GM21423 (cell line): ENCODE results near the gene MED20.

Experiments
- ATAC-seq: cut with Tn5 transposase; IDR thresholded peaks from one replicate; pipeline ENCODE4 v1.9.1; 2021; ENCODE audit warnings: mild to moderate bottlenecking, moderate library complexity; ENCODE audit not compliant: unreplicated experiment

Gene MED20

DNA sequence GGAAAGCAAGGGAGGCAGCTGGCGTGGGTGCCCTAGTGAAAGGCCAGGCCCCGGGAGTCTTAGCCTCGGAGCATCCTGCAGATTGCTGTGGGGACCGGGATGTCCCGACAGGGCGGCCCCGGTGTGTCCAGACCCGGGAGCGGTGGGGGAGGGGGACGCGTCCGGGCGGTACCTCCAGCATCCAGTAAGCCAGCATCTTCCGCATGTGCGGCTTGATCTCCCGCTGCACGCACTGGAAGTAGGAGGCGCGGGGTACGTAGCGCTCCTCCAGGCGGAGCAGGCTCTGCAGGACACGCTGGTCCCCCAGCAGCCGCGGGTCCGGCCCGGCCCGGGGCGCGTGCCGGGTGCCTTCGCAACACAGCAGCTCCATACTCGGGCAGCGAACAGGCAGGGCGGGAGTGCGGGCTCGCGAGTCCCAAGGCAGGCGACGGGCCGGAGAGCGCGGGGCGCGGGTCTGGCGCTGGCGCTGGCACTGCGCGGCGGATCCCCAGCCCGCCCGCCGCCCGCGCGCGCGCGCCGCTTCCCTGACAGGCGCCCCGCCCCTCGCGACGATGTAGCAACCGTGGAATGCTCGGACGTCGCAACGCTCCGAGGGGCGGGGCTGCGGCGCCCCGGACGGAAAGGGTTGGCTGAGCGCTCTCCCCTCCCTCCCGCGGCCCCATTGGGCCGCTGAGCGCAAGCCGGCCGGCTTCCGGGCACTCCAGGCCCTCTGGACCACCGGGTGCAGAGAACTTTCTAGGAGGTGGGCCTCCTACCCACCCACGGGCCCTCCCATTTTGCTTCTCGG, 20.5 kb upstream of the MED20 start, which contains the start of gene CCND3:
Gene CCND3 (minus strand): TSS at position 529 of the 787 bp plus-strand sequence. CDS start 159 bp downstream, at position 370.
- ATAC-seq: peak; percentile 89

DNA sequence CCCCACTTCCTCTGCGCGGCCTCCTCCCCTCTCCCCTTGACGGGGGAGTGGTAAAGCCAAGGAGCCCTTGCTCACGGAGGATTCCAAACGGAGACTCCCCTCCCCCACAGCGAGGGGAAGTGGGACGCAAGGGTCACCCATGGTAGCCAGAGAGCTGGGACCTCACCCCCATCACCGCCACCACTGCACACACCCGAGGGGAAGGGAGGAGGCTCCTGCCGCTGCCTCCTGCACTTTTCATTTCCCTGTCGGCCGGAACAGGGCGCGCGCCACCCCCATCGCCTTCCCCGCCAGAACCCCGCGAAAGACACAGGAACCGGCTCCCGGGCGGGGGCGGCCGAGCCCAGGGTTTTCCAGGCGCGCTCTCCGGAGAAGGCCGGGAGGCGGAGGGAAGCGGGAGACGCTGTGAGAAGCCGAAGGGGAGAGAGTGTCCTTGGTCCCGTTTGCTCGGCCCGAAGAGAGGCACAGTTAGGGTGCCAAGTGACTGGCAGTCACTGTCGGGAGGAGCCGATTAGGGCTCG, 19.9 kb upstream of the MED20 start:
- ATAC-seq: no peak

DNA sequence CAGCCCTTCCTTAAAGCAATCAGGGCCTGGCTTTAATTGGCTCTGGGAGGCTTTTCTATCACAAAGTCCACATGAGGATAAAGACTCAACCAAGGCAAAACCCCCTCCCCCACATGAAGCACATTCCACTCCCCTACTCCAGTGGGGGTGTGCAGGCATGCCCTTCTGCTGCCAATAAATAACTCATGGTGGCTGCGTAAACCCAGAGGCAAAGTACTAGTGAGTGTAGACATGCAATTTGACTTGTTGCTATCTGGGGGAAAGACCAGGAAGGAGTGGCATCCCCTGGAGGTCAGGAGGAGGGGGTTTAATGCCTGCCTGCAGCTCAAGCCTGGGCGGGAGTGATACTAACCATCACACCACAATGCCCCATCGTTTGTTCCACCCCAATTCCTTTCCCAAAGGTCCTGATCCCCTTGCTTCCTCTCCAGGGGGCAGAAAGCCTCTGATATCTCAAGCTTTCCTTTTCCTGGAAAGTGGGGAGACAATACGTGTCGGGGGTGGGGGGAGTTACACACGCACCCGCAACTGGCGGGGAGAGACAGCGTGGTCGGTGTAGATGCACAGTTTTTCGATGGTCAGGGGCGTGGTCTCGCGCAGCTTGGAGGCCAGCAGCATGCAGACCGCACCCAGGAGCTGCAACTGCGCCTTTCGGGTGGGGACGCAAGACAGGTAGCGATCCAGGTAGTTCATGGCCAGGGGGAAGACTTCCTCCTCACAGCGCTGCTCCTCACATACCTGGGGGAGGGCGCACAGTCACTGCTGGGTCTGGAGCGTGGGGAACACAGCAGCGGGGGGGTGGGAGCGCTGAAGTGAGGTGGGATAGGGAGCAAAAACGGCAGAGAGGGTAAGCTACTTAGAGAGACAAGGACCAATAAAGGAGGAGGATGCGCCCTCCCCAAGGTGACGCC, 19.2 kb upstream of the MED20 start:
- no peak for ATAC-seq

DNA sequence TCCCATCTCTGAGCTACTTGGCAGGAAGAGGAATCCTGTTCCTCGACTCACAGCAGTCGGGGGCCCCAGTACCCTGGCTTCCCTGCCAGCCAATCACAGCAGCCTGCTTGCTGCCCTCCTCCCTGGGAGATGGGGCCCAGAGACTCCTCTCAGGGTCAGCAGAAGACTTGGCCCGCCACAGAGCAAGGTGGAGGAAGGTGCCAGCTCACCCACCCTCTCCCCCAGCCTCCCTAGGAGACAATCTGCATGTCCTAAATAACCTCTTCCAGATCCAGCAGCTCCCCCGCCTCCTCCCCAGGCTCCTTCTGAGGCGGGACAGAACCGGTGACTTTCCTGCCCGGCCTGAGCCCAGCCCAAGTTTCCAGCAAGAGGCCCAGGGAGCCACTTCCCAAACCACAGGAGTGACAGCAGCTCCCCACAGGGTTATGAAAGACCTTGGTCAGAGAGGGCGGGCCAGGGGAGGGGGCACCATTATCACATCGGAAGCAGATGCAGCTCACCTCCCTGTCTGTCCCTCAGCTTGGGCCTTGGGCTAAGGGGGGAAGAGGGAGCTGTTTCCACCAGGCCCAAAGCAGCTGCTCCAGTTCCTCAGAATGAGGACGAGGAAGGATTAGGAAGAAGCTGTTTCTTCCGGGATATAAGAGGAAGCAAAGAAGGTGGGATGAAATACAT, 18.4 kb upstream of the MED20 start:
- ATAC-seq: no peak

DNA sequence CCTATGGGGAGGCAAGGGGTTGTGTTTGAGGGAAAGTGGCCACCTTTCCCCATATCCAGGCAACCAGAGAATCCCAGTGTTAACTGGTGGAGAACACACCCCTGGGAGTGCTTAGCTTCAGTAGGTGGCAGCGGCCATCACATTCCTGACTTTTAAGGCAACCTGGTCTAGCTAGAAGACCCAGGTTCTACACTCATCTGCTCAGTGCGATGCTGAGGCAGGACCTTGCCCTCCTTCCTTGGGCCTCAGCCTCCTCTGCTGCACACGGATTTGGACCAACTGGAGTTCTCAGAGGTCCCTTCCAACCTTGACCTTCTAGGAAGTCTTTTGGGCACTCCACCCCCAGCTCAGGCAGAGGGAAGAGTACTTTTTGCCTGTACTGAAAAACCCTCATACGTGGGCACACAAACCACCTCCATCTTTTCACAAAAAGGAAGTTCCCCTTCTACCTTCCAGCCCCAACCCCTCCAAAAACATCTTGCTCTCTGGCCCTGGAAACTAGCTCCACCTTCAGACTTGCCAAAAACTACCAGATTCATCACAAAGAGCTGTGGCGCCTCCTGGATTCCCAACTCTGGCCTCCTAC, 17.7 kb upstream of the MED20 start:
- ATAC-seq: no peak

- ATAC-seq: no peak
Measured at GRCh38 chr6:41937861-41938574, 17.1 kb upstream of the MED20 start.

- no peak for ATAC-seq
Measured at GRCh38 chr6:41937472-41937860, 16.5 kb upstream of the MED20 start.

GRCh38 chr6:41936073-41936837, 15.3 kb upstream of the MED20 start:
- ATAC-seq: no peak

DNA sequence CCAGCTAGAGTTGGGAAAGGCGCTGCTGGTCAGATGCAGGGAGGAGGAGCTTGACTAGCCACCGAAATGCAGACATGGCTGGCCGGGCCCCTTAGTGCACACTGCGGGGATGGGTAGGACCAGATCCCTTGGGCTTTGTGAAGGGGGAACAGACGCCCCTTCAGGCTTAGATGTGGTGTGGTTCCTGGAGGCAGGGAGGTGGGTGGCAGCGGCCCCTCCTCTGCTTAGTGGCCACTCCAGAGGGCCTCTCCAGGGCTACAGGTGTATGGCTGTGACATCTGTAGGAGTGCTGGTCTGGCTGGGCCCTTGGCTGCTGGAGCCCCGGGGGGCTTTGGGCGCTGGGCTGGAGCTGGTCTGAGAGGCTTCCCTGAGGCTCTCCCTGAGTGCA, 14.7 kb upstream of the MED20 start:
- no peak for ATAC-seq

DNA sequence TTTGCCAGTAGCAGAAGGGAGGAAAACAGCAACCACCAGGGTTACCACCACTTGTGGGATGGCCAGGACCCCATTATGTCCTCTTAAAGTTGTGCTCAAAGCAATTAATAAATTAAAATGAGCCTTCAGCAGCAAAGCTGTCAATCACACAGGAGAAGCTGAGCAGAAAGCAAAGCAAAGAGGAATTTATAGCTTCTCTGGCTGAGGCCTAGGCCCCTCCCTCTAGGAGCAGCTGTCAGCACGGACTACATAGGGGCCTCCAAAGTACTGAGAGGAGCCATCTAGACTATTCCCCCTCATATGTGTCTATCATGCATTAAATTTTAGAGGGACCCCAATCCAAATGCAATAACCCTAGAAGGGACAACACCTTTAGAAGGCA, 14.2 kb upstream of the MED20 start:
- no peak for ATAC-seq

- ATAC-seq: no peak
Measured at GRCh38 chr6:41934278-41935192, 13.6 kb upstream of the MED20 start.

GRCh38 chr6:41932378-41932777, 11.4 kb upstream of the MED20 start:
- no peak for ATAC-seq

DNA sequence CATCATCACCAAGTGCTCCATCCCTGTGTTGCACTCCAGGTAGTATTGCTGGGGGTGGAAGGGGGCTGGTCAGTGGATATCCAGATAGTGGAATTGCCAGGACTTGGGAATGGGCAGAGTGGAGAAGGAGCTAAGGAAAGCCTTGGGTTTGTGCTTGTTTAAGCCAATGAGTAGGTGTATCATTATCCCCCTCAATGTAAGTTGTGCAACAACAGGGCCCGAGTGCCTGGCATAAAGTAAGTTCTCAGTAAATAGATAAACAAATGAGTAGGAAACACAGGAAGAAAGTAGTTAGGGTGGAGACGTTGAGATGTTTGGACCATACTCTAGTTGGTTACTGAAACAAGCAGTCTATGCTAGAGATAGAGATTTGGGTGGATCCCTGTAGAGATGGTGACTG, 10.9 kb upstream of the MED20 start:
- no peak for ATAC-seq

GRCh38 chr6:41929924-41930323, 9.0 kb upstream of the MED20 start:
- ATAC-seq: no peak

DNA sequence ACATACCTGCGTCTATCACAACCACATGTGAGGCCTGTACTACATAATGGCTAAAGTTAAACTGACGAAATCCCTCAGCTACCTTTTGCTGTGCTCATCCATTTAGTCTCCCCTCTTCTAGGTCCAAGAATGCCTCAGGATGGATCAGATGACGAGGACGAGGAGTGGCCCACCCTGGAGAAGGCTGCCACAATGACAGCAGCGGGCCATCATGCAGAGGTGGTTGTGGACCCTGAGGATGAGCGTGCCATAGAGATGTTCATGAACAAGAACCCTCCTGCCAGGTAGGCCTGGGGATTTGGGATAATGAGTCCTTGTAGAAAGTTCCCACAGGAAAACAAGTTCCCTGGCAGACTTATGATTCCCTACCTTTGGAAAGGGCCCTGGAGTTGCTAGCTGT, 6.3 kb upstream of the MED20 start:
- no peak for ATAC-seq

DNA sequence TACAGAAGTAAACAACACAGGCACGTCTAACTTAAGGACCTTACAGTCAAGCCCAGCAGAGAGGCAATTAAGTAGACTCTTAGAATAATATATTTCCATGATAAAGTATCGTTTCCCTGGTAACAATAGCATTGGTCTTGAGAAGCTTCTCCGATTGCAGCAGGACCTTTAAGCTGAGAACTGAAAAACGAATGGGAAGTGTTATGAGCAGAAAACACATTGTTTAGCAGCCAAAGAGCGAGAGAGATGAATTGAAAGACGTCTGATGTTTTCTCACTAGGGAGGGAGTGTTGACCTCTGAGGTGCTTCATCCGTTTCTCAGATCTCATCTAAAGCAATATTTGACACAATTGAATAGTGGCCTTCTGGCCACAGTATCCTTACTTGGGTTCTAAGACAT, 1.2 kb upstream of the MED20 start:
- ATAC-seq: no peak

- no peak for ATAC-seq
Measured at GRCh38 chr6:41921712-41921998, 716 bp upstream of the MED20 start.

- ATAC-seq: no peak
Measured at GRCh38 chr6:41917528-41917927, 3.4 kb downstream of the MED20 start.
